Endodermal cell (in vitro differentiated cells): ENCODE measurements around the gene GRIK4. TPM values are rescaled to one million over a fixed set of nuclear protein-coding genes. Genes with fewer than 3 reads are reported as not detected.

Source experiments
- DNase-seq: peaks from one replicate; pipeline ENCODE4 v3.0.0-alpha.2; 2017
- H3K27ac ChIP-seq: 2 replicates; pipeline ENCODE4 v1.5.1; 2013; ENCODE audit warnings: mild to moderate bottlenecking, low read depth, low read length, moderate library complexity
- H3K27me3 ChIP-seq: 2 replicates; pipeline ENCODE4 v1.6.1; 2013; ENCODE audit warnings: mild to moderate bottlenecking, low read length, moderate library complexity; ENCODE audit not compliant: insufficient read depth, control insufficient read depth, poor library complexity, severe bottlenecking
- H3K36me3 ChIP-seq: 2 replicates; pipeline ENCODE4 v1.7.0; 2013; ENCODE audit warnings: mild to moderate bottlenecking, low read length, moderate library complexity; ENCODE audit not compliant: control insufficient read depth, insufficient read depth
- H3K4me1 ChIP-seq: one replicate; pipeline ENCODE4 v1.7.0; 2013; ENCODE audit warnings: low read length; ENCODE audit not compliant: control insufficient read depth, insufficient read depth
- H3K4me3 ChIP-seq: 2 replicates; pipeline ENCODE4 v1.5.1; 2013; ENCODE audit warnings: mild to moderate bottlenecking, low read length, moderate library complexity
- H3K9ac ChIP-seq: 2 replicates; pipeline ENCODE4 v1.6.1; 2013; ENCODE audit warnings: mild to moderate bottlenecking, low read length, moderate library complexity; ENCODE audit not compliant: poor library complexity, severe bottlenecking; ENCODE audit errors: extremely low read depth
- H3K9me3 ChIP-seq: 2 replicates; pipeline ENCODE4 v1.6.1; 2013; ENCODE audit warnings: mild to moderate bottlenecking, low read length, moderate library complexity; ENCODE audit not compliant: control insufficient read depth
- H3K27ac Mint-ChIP-seq: 2 replicates; pipeline ENCODE4 v1.8.0; 2020; ENCODE audit warnings: mixed read lengths
- H3K27me3 Mint-ChIP-seq: 2 replicates; pipeline ENCODE4 v1.8.0; 2021; ENCODE audit warnings: mild to moderate bottlenecking, mixed read lengths; ENCODE audit not compliant: insufficient read depth
- H3K36me3 Mint-ChIP-seq: 2 replicates; pipeline ENCODE4 v1.8.0; 2020; ENCODE audit warnings: low read depth, mixed read lengths
- H3K4me1 Mint-ChIP-seq: 2 replicates; pipeline ENCODE4 v1.8.0; 2020; ENCODE audit warnings: mixed read lengths
- H3K4me3 Mint-ChIP-seq: 2 replicates; pipeline ENCODE4 v1.8.0; 2020; ENCODE audit warnings: mild to moderate bottlenecking, moderate library complexity, mixed read lengths
- H3K9me3 Mint-ChIP-seq: 2 replicates; pipeline ENCODE4 v1.8.0; 2020; ENCODE audit warnings: mild to moderate bottlenecking, mixed read lengths
- CTCF ChIP-seq: fragments of 200-600 bp; sonication (generic); conservative IDR thresholded peaks from 2 replicates; pipeline ENCODE4 v1.5.0; 2021; ENCODE audit warnings: antibody characterized with exemption, mild to moderate bottlenecking
- WGBS, 2 experiments: methylation state at CpG; one replicate each; pipeline versions ENCODE4 v1.1.5 to v1.1.7; 2013; ENCODE audit warnings: missing lambda C conversion rate in 2 of 2, mixed read lengths in 1 of 2; ENCODE audit not compliant: insufficient coverage in 1 of 2, insufficient read length in 1 of 2; 5-methylcytosine and 5-hydroxymethylcytosine counted together
- long read RNA-seq, 4 experiments: library from polyadenylated mRNA in 2 of 4; library from RNA in 1 of 4; library from capped mRNA in 1 of 4; stranded (forward) in 3 of 4; unstranded in 1 of 4; transcript quantifications; one replicate each; pipeline ENCODE4 v2.0.0, GENCODE V29; 2020 to 2021; ENCODE audit warnings: inconsistent platforms in 1 of 4
- polyA plus RNA-seq, 2 experiments: library from polyadenylated mRNA; stranded (reverse); fragments of 50-300 nt; gene quantifications; one replicate each; pipeline ENCODE4 v1.2.3, GENCODE V29; 2013
- total RNA-seq, 2 donors: library from RNA; stranded (reverse); fragmentation: NEBNext Ultra II Directional in 1 of 2; extraction: Animal tissue kit (Norgen Biotek cat#: 25700) in 1 of 2; gene quantifications; 2 replicates in 1 of 2; 3 replicates in 1 of 2; pipeline ENCODE4 v1.2.1, GENCODE V29; 2021

The GRIK4 gene
- total RNA-seq = 1 to 10 TPM; 1.7 to 3.5 TPM
- 1.9 TPM for polyA plus RNA-seq (2013, experiment 1 of 2)
- polyA plus RNA-seq (2013, experiment 2 of 2) = 1.6 TPM
- long read RNA-seq, experiment 1, partial matches to known transcripts = 0 of 1 reads
- long read RNA-seq, experiment 1, other reads (novel, unspliced or antisense) = 1 of 1 reads
- long read RNA-seq, experiment 2, partial matches to known transcripts = 0 of 3 reads
- long read RNA-seq, experiment 2, other reads (novel, unspliced or antisense) = 3 of 3 reads
- long read RNA-seq, experiment 3, partial matches to known transcripts = 0 of 4 reads
- long read RNA-seq, experiment 3, other reads (novel, unspliced or antisense) = 4 of 4 reads
- long read RNA-seq, experiment 4 = 0 reads

GRCh38 chr11:120511116-120511819, at the start of gene GRIK4:
TSS of gene GRIK4 (plus strand) at chr11:120511748. CDS start at chr11:120660319, 148,571 bp downstream.
- Histone ChIP-seq H3K36me3 (no peaks in the 10 kb centered on the region), H3K27ac (no peak within 1 kb of the TSS), H3K9me3 (no peaks in the 10 kb centered on the region), H3K9ac (no peak within 1 kb of the TSS), H3K27me3 (peaks cover 32% of the 10 kb centered on the region), H3K4me1 (no peaks in the 10 kb centered on the region), H3K4me3 (no peak within 1 kb of the TSS)
- Mint-ChIP-seq H3K4me1 (peaks cover 2% of the 10 kb centered on the region), H3K27me3 (peaks cover 50% of the 10 kb centered on the region), H3K27ac (no peak within 1 kb of the TSS), H3K36me3 (no peaks in the 10 kb centered on the region), H3K4me3 (peak within 1 kb of the TSS; percentile 52), H3K9me3 (no peaks in the 10 kb centered on the region)
- TF ChIP-seq CTCF = peak; percentile 93
- WGBS, 2 experiments = 2 to 5% methylated on average over 33 to 95 of the region's 95 CpGs
- peak; percentile 95 for DNase-seq

GRCh38 chr11:120462825-120463224, 48.7 kb upstream of the GRIK4 start:
- Histone ChIP-seq H3K36me3 (peaks cover 93% of the 10 kb centered on the region), H3K4me1 (no peaks in the 10 kb centered on the region), H3K4me3 (no peak overlapping the region), H3K27ac (no peak overlapping the region), H3K9me3 (no peaks in the 10 kb centered on the region), H3K27me3 (no peaks in the 10 kb centered on the region), H3K9ac (no peak overlapping the region)
- TF ChIP-seq CTCF = no peak
- Mint-ChIP-seq H3K27me3 (no peaks in the 10 kb centered on the region), H3K27ac (no peak overlapping the region), H3K4me1 (no peaks in the 10 kb centered on the region), H3K36me3 (peaks cover 83% of the 10 kb centered on the region), H3K9me3 (no peaks in the 10 kb centered on the region), H3K4me3 (no peak overlapping the region)
- no peak for DNase-seq
- 89% methylated on average over 2 of the region's 2 CpGs; no CpG with 5 or more reads in 1 of the 2 experiments for WGBS, 2 experiments

- no peak for TF ChIP-seq CTCF
- H3K4me1 ChIP-seq = no peaks in the 10 kb centered on the region
- no peak overlapping the region for H3K9ac ChIP-seq
- Mint-ChIP-seq H3K36me3 (peaks cover 80% of the 10 kb centered on the region), H3K9me3 (no peaks in the 10 kb centered on the region), H3K27me3 (no peaks in the 10 kb centered on the region), H3K27ac (no peak overlapping the region), H3K4me3 (no peak overlapping the region), H3K4me1 (no peaks in the 10 kb centered on the region)
- no peaks in the 10 kb centered on the region for H3K27me3 ChIP-seq
- 89 to 98% methylated on average over 4 to 6 of the region's 6 CpGs for WGBS, 2 experiments
- H3K27ac ChIP-seq = no peak overlapping the region
- peaks cover 90% of the 10 kb centered on the region for H3K36me3 ChIP-seq
- DNase-seq = no peak
- H3K4me3 ChIP-seq = no peak overlapping the region
- H3K9me3 ChIP-seq = no peaks in the 10 kb centered on the region
These were observed 45.5 kb upstream of the GRIK4 start for GRCh38 chr11:120465921-120466534.
